Heart right ventricle (tissue), 16 donors: Measurements from ENCODE around the gene TSR1. TPM values are rescaled to one million over a fixed set of nuclear protein-coding genes. Genes with fewer than 3 reads are reported as not detected.
A peak's percentile ranks its signal among the peaks of the same experiment; 100 is the strongest.

Experiments used
- ATAC-seq, 8 donors: fragments of 200-7000 bp; cut with Tn5 transposase; one replicate each; pipeline ENCODE4 v1.9.1; 2020; ENCODE audit warnings: mild to moderate bottlenecking in 8 of 8, moderate library complexity in 8 of 8, moderate number of reproducible peaks in 1 of 8
- DNase-seq, 2 donors: peaks; one replicate each; pipeline ENCODE4 v3.0.0-alpha.2; 2020
- H3K27ac ChIP-seq, 10 donors: fragments of 200-600 bp; sonication (generic) in 2 of 10; one replicate each; pipeline versions ENCODE4 v1.5.0 to v1.8.0; 2020 to 2022; ENCODE audit warnings: mild to moderate bottlenecking in 3 of 10
- H3K27me3 ChIP-seq, 7 donors: fragments of 200-600 bp; one replicate each; pipeline ENCODE4 v1.8.0; 2021 to 2022; ENCODE audit warnings: mild to moderate bottlenecking in 2 of 7
- H3K36me3 ChIP-seq, 9 donors: fragments of 200-600 bp; sonication (generic) in 1 of 9; one replicate each; pipeline versions ENCODE4 v1.5.0 to v1.8.0; 2020 to 2022; ENCODE audit warnings: mild to moderate bottlenecking in 2 of 9
- H3K4me1 ChIP-seq, 9 donors: fragments of 200-600 bp; sonication (generic) in 1 of 9; one replicate each; pipeline versions ENCODE4 v1.5.0 to v1.8.0; 2020 to 2022; ENCODE audit warnings: mild to moderate bottlenecking in 4 of 9
- H3K4me3 ChIP-seq, 10 donors: fragments of 200-600 bp; sonication (generic) in 2 of 10; one replicate each; pipeline versions ENCODE4 v1.5.0 to v1.8.0; 2020 to 2022; ENCODE audit warnings: mild to moderate bottlenecking in 7 of 10, moderate library complexity in 2 of 10
- H3K9me3 ChIP-seq, 11 donors: fragments of 200-600 bp in 10 of 11; sonication (generic) in 2 of 11; one replicate each; pipeline versions ENCODE4 v1.5.0 to v1.8.0; 2013 to 2022; ENCODE audit warnings: mild to moderate bottlenecking in 2 of 11, control low read depth in 1 of 11, moderate library complexity in 1 of 11
- CTCF ChIP-seq, 9 donors: fragments of 200-600 bp; sonication (generic) in 2 of 9; IDR thresholded peaks; one replicate each; pipeline versions ENCODE4 v1.5.0 to v1.8.0; 2021 to 2022; ENCODE audit warnings: antibody characterized with exemption in 9 of 9, mild to moderate bottlenecking in 5 of 9, moderate library complexity in 1 of 9
- WGBS, 2 donors: extraction: QIAGEN DNeasy Blood & Tissue Kit; methylation state at CpG; one replicate each; pipeline ENCODE4 v1.1.7; 2013; ENCODE audit warnings: inconsistent platforms in 1 of 2; 5-methylcytosine and 5-hydroxymethylcytosine counted together
- intact Hi-C, 10 donors: fragments of 100-400 bp; cut with DNase I; formaldehyde crosslinking; loops; one replicate each; pipeline versions ENCODE4 v1.11.1 to v1.14.2; 2022
- polyA plus RNA-seq, 2 donors: library from polyadenylated mRNA; stranded (reverse); fragments of 200-250 nt; gene quantifications; one replicate each; pipeline ENCODE4 v1.2.3, GENCODE V29; 2013
- total RNA-seq, 10 donors: library from RNA; stranded (reverse); fragmentation: NEBNext Ultra II Directional in 3 of 10; extraction: Animal tissue kit (Norgen Biotek cat#: 25700) in 3 of 10; gene quantifications; one replicate each; pipeline versions ENCODE4 v1.2.1 to v1.2.4, GENCODE V29; 2021 to 2023
- donor health status: Arrhythmogenic right ventricular cardiomyopathy.
- donor health status: ischemic (EF 13 %, LVEDD 7.1; RV severe dilation, severe dysfunction).
- donor health status: healthy with polysubstance abuse.
- donor health status: DM: no; HTN: yes; CAD: no.
- donor health status: DM: no; HTN: no; CAD: no.
- donor health status: ischemic (EF 25% LVEDD 6.9; RV normal size, moderate dysfunction).
- donor health status: ischemic (EF 25% LVEDD 5.7; RV mildly dilated, moderate dysfunction).
- donor health status: healthy.
- donor health status: DM: yes; HTN: yes; CAD: no.
- donor health status: Ischemic cardiomyopathy.
- donor health status: ischemic (EF 35%, LVEDD 5.7; RV mildly dilated, moderate dysfunction).
- donor health status: nonischemic (EF 11% LVEDD 7.7; RV severe dilation, severe dysfunction).
- donor health status: DM: yes; HTN: yes; CAD: no.
- donor health status: PGD.
- donor health status: ischemic (EF 29% LVEDD 5.4; RV normal size, mild dysfunction).
- donor health status: nonischemic (EF 23%, LVEDD 6.1; RV moderate dilation, normal function).

Gene TSR1
- total and polyA plus RNA-seq, 12 donors, result 12.8 to 30.5 (median 22.5) TPM

- no peak for ATAC-seq
- peaks cover 0 to 71% (median 3%) of the 10 kb centered on the region in 9 donors for H3K36me3 ChIP-seq
- 95 to 96% methylated on average over 25 to 26 of the region's 26 CpGs for WGBS, 2 donors
- intact Hi-C loops, result no loop called here
- DNase-seq, result no peak
- no peaks in the 10 kb centered on the region for H3K9me3 ChIP-seq
- H3K4me3 ChIP-seq, result no peak overlapping the region
- H3K27me3 ChIP-seq, result no peaks in the 10 kb centered on the region
- TF ChIP-seq CTCF (IDR thresholded peaks at IDR 0.05), result no peak
- peaks cover 12 to 30% (median 19%) of the 10 kb centered on the region in 9 donors for H3K4me1 ChIP-seq
- no peak overlapping the region for H3K27ac ChIP-seq
Measured at GRCh38 chr17:2372180-2372579, 35.9 kb upstream of the TSR1 start.

- 95% methylated on average over 30 of the region's 30 CpGs for WGBS, 2 donors
- H3K27me3 ChIP-seq, result no peaks in the 10 kb centered on the region
- H3K4me1 ChIP-seq, result peaks cover 12 to 30% (median 19%) of the 10 kb centered on the region in 9 donors
- ATAC-seq, result no peak
- no peak for DNase-seq
- peaks cover 0 to 71% (median 3%) of the 10 kb centered on the region in 9 donors for H3K36me3 ChIP-seq
- intact Hi-C loops, result no loop called here
- H3K27ac ChIP-seq, result no peak overlapping the region
- H3K4me3 ChIP-seq, result no peak overlapping the region
- no peaks in the 10 kb centered on the region for H3K9me3 ChIP-seq
- TF ChIP-seq CTCF (IDR thresholded peaks at IDR 0.05), result no peak
Measured at GRCh38 chr17:2371183-2372130, 35.2 kb upstream of the TSR1 start.

GRCh38 chr17:2370211-2370589 lies 33.9 kb upstream of the TSR1 start:
- H3K4me1 ChIP-seq, result peaks cover 12 to 30% (median 19%) of the 10 kb centered on the region in 9 donors
- no peak for DNase-seq
- peaks cover 0 to 70% (median 0%) of the 10 kb centered on the region in 9 donors for H3K36me3 ChIP-seq
- no peak for ATAC-seq
- no peak overlapping the region for H3K4me3 ChIP-seq
- TF ChIP-seq CTCF (IDR thresholded peaks at IDR 0.05), result no peak
- H3K27me3 ChIP-seq, result no peaks in the 10 kb centered on the region
- no peaks in the 10 kb centered on the region for H3K9me3 ChIP-seq
- 88 to 90% methylated on average over 11 of the region's 11 CpGs for WGBS, 2 donors
- no peak overlapping the region for H3K27ac ChIP-seq
- intact Hi-C loops, result no loop called here

- Histone ChIP-seq H3K9me3 (no peaks in the 10 kb centered on the region), H3K4me1 (peaks cover 14 to 35% (median 23%) of the 10 kb centered on the region in 9 donors), H3K4me3 (no peak overlapping the region), H3K27ac (no peak overlapping the region), H3K27me3 (no peaks in the 10 kb centered on the region), H3K36me3 (peaks cover 0 to 69% (median 0%) of the 10 kb centered on the region in 9 donors)
- intact Hi-C loops, result loop anchor here in 2 of 10 donors (10.0 kb wide), 1 partner anchor 45 kb away; no protein-coding TSS in a partner anchor
- ATAC-seq (peak in 4 of 8 donors; percentile 7 to 25 (median 10)), DNase-seq (no peak)
- WGBS, 2 donors, result 67 to 69% methylated on average over 20 of the region's 20 CpGs
- TF ChIP-seq CTCF (IDR thresholded peaks at IDR 0.05), result peak in 2 of 9 donors; percentile 4 to 10
Measured at GRCh38 chr17:2369551-2370210, 33.4 kb upstream of the TSR1 start.
